ENCODE data around the gene C1orf35. TPM values are rescaled to one million over a fixed set of nuclear protein-coding genes. Genes with fewer than 3 reads are reported as not detected.

C1orf35 gene
- total and polyA plus RNA-seq, 7 experiments from 2014 or later, result 16.8 to 33.0 (median 27.8) TPM

DNA sequence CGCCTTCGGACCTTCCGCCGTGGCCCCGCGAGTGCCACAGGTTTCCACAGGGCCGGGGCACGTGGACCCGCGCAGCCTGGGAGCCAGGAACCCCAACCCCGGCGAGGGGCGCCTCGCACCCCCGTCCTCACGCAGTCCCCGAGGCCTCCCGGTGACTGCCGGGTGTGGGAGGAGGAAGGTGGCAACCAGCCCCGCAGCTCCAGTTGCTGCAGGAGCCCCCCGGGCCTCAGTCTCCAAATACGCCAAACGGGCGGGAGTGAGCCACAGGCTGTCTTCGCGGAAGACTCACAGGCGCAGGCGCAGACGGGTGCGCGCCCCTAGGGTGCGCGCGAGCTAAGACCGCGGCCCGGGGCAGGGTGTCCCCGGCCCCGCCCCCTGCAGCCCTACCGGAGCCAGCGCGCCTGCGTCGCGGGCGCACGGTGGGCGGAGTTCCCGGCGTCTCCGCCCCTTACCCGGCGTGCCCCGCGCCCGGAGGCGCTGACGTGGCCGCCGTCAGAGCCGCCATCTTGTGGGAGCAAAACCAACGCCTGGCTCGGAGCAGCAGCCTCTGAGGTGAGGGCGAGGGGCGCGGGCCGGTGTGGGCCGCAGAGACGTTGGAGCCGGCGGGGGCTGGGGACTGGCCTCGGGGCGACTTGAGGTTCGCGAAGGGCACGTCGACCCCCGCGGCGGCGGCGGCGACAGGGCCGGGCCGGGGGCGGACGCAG lies 20.8 kb downstream of the C1orf35 start, which contains the start of gene ARF1:
TSS of gene ARF1 (plus strand) at position 495 of the 704 bp plus-strand sequence. CDS start 14,407 bp downstream, outside the sequence.
- no peaks in the 10 kb centered on the region for H3K27me3 ChIP-seq (ENCODE audit: control insufficient read depth in 2 of 2, insufficient read depth in 2 of 2, low read length in 2 of 2)
- H3K36me3 ChIP-seq (ENCODE audit: control insufficient read depth in 2 of 3, insufficient read depth in 3 of 3, low read length in 3 of 3), result peaks cover 0 to 11% (median 0%) of the 10 kb centered on the region in 3 experiments
- Mint-ChIP-seq H3K4me3 (peak within 1 kb of the TSS; percentile 89 to 97 (median 95)), H3K4me1 (peaks cover 36 to 66% (median 52%) of the 10 kb centered on the region in 7 donors), H3K27ac (peak within 1 kb of the TSS; percentile 76 to 97 (median 95)), H3K9me3 (no peaks in the 10 kb centered on the region), H3K36me3 (peaks cover 0 to 17% (median 0%) of the 10 kb centered on the region in 5 donors), H3K27me3 (no peaks in the 10 kb centered on the region)
- peak within 1 kb of the TSS; percentile 88 for H3K4me3 ChIP-seq (ENCODE audit: low read length)
- ATAC-seq (peak; percentile 97), DNase-seq (peak; percentile 89 to 99 (median 96))
- ChIA-PET POLR2A (interaction anchor here (0.6 to 2.5 kb wide), 23 partner anchors 9 to 1259 kb away, joined by 3 to 10 read pairs (median 5); partner anchors contain the start of genes C1orf35, GUK1, IBA57 and MRPL55), CTCF (interaction anchor here (1.4 kb wide), 1 partner anchor 27 kb away, joined by 3 read pairs; the partner anchor contains the start of gene MRPL55)
- intact Hi-C loops (cut with micrococcal nuclease), result loop anchor here (1.0 to 10.0 kb wide), 17 partner anchors 21 to 1348 kb away; partner anchors contain the start of genes C1orf35 (in 2 of the 2), GUK1 (in 2 of the 2), JMJD4 (in 2 of the 2) and MRPL55 (in 2 of the 2)
- H3K4me1 ChIP-seq (ENCODE audit: control insufficient read depth in 2 of 2, insufficient read depth in 2 of 2, low read length in 2 of 2), result peaks cover 42 to 44% of the 10 kb centered on the region in 2 donors
- H3K27ac ChIP-seq (ENCODE audit: low read depth, low read length), result peak within 1 kb of the TSS; percentile 97
- no peaks in the 10 kb centered on the region for H3K9me3 ChIP-seq (ENCODE audit: control insufficient read depth in 2 of 3, low read length in 3 of 3)

DNA sequence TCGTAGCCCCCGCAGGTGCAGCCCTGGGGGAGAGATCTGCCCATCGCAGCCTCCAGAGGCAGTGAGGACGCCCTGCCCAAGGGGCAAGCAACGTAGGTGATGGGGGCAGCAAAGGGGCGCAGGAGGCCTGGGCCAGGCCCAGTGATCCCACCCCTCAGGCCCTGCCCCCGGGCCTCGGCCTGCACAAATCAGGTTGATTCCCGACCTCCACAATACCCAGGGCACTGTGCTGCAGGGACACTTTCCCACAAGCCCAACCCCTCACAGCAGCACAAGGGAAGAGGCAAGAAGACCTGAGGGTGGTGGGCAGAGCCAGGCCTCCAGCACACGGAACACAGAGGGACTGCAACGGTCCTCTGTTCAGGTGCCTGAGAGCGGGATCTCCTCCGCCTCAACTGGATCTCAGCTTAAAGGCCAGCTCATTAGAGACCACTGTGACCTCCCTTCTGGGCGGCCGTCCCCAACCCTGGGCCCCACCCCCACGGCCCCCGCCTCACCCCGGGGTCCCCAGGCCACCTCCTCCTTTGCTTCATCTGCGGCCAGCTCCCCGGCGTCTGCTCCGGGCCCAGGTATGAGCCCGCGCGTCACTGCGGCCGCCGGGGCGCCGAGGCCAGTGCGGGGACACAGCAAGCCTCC lies 21.4 kb downstream of the C1orf35 start:
- H3K36me3 Mint-ChIP-seq, result peaks cover 0 to 17% (median 0%) of the 10 kb centered on the region in 5 donors
- H3K27ac Mint-ChIP-seq, result peak overlapping the region; percentile 41 to 97 (median 81)

DNA sequence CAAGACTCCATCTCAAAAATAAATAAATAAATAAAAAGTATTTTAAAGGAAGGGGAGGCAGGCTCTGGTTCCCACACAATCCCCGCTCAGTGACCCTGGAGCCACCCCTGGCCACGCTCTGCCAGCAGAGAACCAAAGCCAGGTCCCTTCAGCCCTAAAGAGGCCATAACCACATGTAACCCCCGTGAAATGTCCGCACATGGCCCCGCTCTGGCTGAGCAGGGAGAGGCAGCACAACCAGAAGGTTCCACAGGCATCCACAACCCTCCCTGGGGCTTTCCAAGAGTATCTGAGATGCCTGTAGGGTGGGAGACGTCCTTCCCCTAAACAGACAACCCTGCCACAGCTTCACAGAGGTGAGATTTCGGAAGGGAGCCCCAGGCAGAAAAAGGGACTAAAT lies 22.0 kb downstream of the C1orf35 start:
- peak overlapping the region; percentile 72 to 97 (median 88) for H3K4me3 Mint-ChIP-seq
- peaks cover 30 to 31% of the 10 kb centered on the region in 2 donors for H3K4me1 ChIP-seq (ENCODE audit: control insufficient read depth in 2 of 2, insufficient read depth in 2 of 2, low read length in 2 of 2)
- H3K27me3 Mint-ChIP-seq, result no peaks in the 10 kb centered on the region
- ChIA-PET POLR2A (interaction anchor here (1.0 to 1.6 kb wide), 6 partner anchors 9 to 85 kb away, joined by 3 to 8 read pairs (median 6); partner anchors contain the start of genes GUK1 and IBA57), CTCF (no interaction called here)
- H3K9me3 Mint-ChIP-seq, result no peaks in the 10 kb centered on the region
- H3K27me3 ChIP-seq (ENCODE audit: control insufficient read depth in 2 of 2, insufficient read depth in 2 of 2, low read length in 2 of 2), result no peaks in the 10 kb centered on the region
- intact Hi-C loops (cut with micrococcal nuclease), result loop anchor here in 1 of 2 donors (10.0 kb wide), 2 partner anchors 1136 to 1346 kb away; partner anchors contain the start of genes COQ8A and ITPKB
- peaks cover 27 to 54% (median 41%) of the 10 kb centered on the region in 7 donors for H3K4me1 Mint-ChIP-seq
- peak overlapping the region; percentile 88 for H3K4me3 ChIP-seq (ENCODE audit: low read length)
- peak overlapping the region; percentile 97 for H3K27ac ChIP-seq (ENCODE audit: low read depth, low read length)
- peaks cover 0 to 17% (median 0%) of the 10 kb centered on the region in 5 donors for H3K36me3 Mint-ChIP-seq
- peak overlapping the region; percentile 34 to 83 (median 80) for H3K27ac Mint-ChIP-seq
- H3K36me3 ChIP-seq (ENCODE audit: control insufficient read depth in 2 of 3, insufficient read depth in 3 of 3, low read length in 3 of 3), result peaks cover 0 to 11% (median 0%) of the 10 kb centered on the region in 3 experiments
- no peak for ATAC-seq
- H3K9me3 ChIP-seq (ENCODE audit: control insufficient read depth in 2 of 3, low read length in 3 of 3), result no peaks in the 10 kb centered on the region
- no peak for DNase-seq

More for the DNA sequence above, 21.4 kb downstream of the C1orf35 start:
- no peaks in the 10 kb centered on the region for H3K27me3 ChIP-seq (ENCODE audit: control insufficient read depth in 2 of 2, insufficient read depth in 2 of 2, low read length in 2 of 2)
- H3K27me3 Mint-ChIP-seq, result no peaks in the 10 kb centered on the region
- ChIA-PET POLR2A (interaction anchor here (0.6 to 2.5 kb wide), 20 partner anchors 8 to 1259 kb away, joined by 3 to 9 read pairs (median 4); partner anchors contain the start of genes C1orf35, GUK1, IBA57 and MRPL55), CTCF (interaction anchor here (1.4 kb wide), 1 partner anchor 28 kb away, joined by 3 read pairs; the partner anchor contains the start of gene MRPL55)
- H3K36me3 ChIP-seq (ENCODE audit: control insufficient read depth in 2 of 3, insufficient read depth in 3 of 3, low read length in 3 of 3), result peaks cover 0 to 11% (median 0%) of the 10 kb centered on the region in 3 experiments
- peak overlapping the region; percentile 88 for H3K4me3 ChIP-seq (ENCODE audit: low read length)
- H3K4me3 Mint-ChIP-seq, result peak overlapping the region; percentile 73 to 97 (median 88)
- DNase-seq (no peak), ATAC-seq (no peak)
- intact Hi-C loops (cut with micrococcal nuclease), result loop anchor here (1.0 to 10.0 kb wide), 17 partner anchors 22 to 1347 kb away; partner anchors contain the start of genes C1orf35 (in 2 of the 2), GUK1 (in 2 of the 2), JMJD4 (in 2 of the 2) and MRPL55 (in 2 of the 2)
- H3K9me3 Mint-ChIP-seq, result no peaks in the 10 kb centered on the region
- peaks cover 31 to 60% (median 46%) of the 10 kb centered on the region in 7 donors for H3K4me1 Mint-ChIP-seq
- H3K9me3 ChIP-seq (ENCODE audit: control insufficient read depth in 2 of 3, low read length in 3 of 3), result no peaks in the 10 kb centered on the region
- H3K27ac ChIP-seq (ENCODE audit: low read depth, low read length), result peak overlapping the region; percentile 97
- H3K4me1 ChIP-seq (ENCODE audit: control insufficient read depth in 2 of 2, insufficient read depth in 2 of 2, low read length in 2 of 2), result peaks cover 35 to 37% of the 10 kb centered on the region in 2 donors

DNA sequence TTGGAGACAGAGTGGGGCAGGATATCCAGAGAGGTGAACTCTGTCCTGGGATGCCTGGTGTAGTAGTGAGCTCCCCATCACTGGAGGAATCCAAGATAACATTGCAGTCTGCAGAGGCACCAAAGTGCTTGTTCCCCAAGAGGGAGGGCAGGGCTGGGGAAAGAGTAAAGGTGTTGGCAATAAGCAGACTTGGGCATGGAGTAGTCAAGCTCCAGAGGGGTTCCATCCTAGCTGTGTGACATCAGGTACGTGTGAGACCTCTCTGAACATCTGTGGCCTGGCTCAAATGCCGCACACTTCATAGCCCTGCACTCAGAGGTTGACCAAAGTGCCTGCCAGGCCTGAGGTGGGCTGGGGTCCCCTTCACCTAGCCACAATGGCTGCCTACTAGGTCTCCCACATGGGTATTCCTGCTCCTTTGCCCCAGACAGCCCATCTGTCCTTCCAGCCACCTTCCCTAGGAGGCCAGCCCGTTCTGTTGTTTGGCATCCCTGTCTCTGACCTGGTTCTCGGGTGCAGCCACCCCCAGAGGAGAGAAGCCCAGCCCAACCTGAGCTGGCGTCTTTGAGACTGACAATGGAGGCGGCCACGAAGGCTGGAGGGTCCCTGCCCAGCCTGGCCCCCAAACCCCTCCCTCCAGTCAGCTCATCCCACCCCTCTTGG lies 23.4 kb downstream of the C1orf35 start:
- no peak for DNase-seq
- Mint-ChIP-seq H3K36me3 (peaks cover 0 to 14% (median 0%) of the 10 kb centered on the region in 5 donors), H3K9me3 (no peaks in the 10 kb centered on the region), H3K4me3 (peak overlapping the region in 5 of 10 donors; percentile 38 to 97 (median 58)), H3K27me3 (no peaks in the 10 kb centered on the region), H3K4me1 (peaks cover 17 to 40% (median 29%) of the 10 kb centered on the region in 7 donors), H3K27ac (peak overlapping the region in 2 of 9 donors; percentile 5 to 69)
- intact Hi-C loops (cut with micrococcal nuclease), result loop anchor here in 1 of 2 donors (10.0 kb wide), 2 partner anchors 1135 to 1345 kb away; partner anchors contain the start of genes COQ8A and ITPKB
- no peak overlapping the region for H3K4me3 ChIP-seq (ENCODE audit: low read length)
- H3K27me3 ChIP-seq (ENCODE audit: control insufficient read depth in 2 of 2, insufficient read depth in 2 of 2, low read length in 2 of 2), result no peaks in the 10 kb centered on the region
- no peaks in the 10 kb centered on the region for H3K9me3 ChIP-seq (ENCODE audit: control insufficient read depth in 2 of 3, low read length in 3 of 3)
- ATAC-seq, result no peak
- peaks cover 16 to 17% of the 10 kb centered on the region in 2 donors for H3K4me1 ChIP-seq (ENCODE audit: control insufficient read depth in 2 of 2, insufficient read depth in 2 of 2, low read length in 2 of 2)
- CTCF ChIA-PET, result no interaction called here
- POLR2A ChIA-PET, result interaction anchor here (1.2 kb wide), 1 partner anchor 19 kb away, joined by 4 read pairs; no protein-coding TSS in a partner anchor
- no peak overlapping the region for H3K27ac ChIP-seq (ENCODE audit: low read depth, low read length)
- peaks cover 0 to 11% (median 0%) of the 10 kb centered on the region in 3 experiments for H3K36me3 ChIP-seq (ENCODE audit: control insufficient read depth in 2 of 3, insufficient read depth in 3 of 3, low read length in 3 of 3)

DNA sequence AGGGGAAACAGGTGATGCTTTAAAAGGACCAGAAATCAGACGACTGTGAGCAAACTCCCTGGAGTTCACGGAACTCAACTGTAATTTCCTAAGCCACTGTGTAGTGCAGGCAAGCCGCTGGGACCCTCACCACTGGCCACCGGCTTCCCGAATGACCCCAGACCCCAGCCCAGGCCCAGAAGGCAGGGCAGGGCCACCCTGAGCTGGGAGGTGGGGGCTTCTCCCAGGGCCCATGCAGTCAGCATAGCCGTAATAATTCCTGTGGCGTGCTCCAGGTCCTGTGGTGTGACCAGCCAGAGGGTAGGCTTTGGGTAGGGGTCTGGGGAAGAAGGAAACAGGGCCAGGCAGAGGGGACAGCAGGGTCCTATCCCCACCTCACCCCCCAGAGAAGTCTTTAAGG lies 24.1 kb downstream of the C1orf35 start:
- peaks cover 9 to 10% of the 10 kb centered on the region in 2 donors for H3K4me1 ChIP-seq (ENCODE audit: control insufficient read depth in 2 of 2, insufficient read depth in 2 of 2, low read length in 2 of 2)
- DNase-seq (no peak), ATAC-seq (no peak)
- ChIA-PET POLR2A (interaction anchor here (1.3 kb wide), 1 partner anchor 33 kb away, joined by 3 read pairs; no protein-coding TSS in a partner anchor), CTCF (no interaction called here)
- H3K4me3 ChIP-seq (ENCODE audit: low read length), result no peak overlapping the region
- H3K9me3 ChIP-seq (ENCODE audit: control insufficient read depth in 2 of 3, low read length in 3 of 3), result no peaks in the 10 kb centered on the region
- H3K4me1 Mint-ChIP-seq, result peaks cover 10 to 33% (median 25%) of the 10 kb centered on the region in 7 donors
- H3K27ac ChIP-seq (ENCODE audit: low read depth, low read length), result no peak overlapping the region
- H3K27me3 Mint-ChIP-seq, result no peaks in the 10 kb centered on the region
- peak overlapping the region in 3 of 9 donors; percentile 26 to 65 (median 33) for H3K27ac Mint-ChIP-seq
- peaks cover 0 to 8% (median 0%) of the 10 kb centered on the region in 5 donors for H3K36me3 Mint-ChIP-seq
- peaks cover 0 to 11% (median 0%) of the 10 kb centered on the region in 3 experiments for H3K36me3 ChIP-seq (ENCODE audit: control insufficient read depth in 2 of 3, insufficient read depth in 3 of 3, low read length in 3 of 3)
- H3K9me3 Mint-ChIP-seq, result no peaks in the 10 kb centered on the region
- H3K4me3 Mint-ChIP-seq, result peak overlapping the region in 2 of 10 donors; percentile 58 to 80
- intact Hi-C loops (cut with micrococcal nuclease), result no loop called here
- H3K27me3 ChIP-seq (ENCODE audit: control insufficient read depth in 2 of 2, insufficient read depth in 2 of 2, low read length in 2 of 2), result no peaks in the 10 kb centered on the region
